HepG2 (cell line): ENCODE data around the gene CCNL1. TPM values are rescaled to one million over a fixed set of nuclear protein-coding genes. Genes with fewer than 3 reads are reported as not detected.

Experiments
- CCAR2 ChIP-seq: fragments of 200-400 bp; formaldehyde crosslinking; optimal IDR thresholded peaks from 2 replicates; pipeline ENCODE3; 2018; ENCODE audit warnings: low read depth, mild to moderate bottlenecking, low read length, moderate library complexity
- FOXP1 ChIP-seq, 2 experiments: fragments of 450-650 bp in 1 of 2; IDR thresholded peaks; 2 replicates each; pipeline ENCODE4 v1.6.1; 2017 to 2018; ENCODE audit warnings: antibody characterized with exemption in 1 of 2
- POLR2AphosphoS5 ChIP-seq: IDR thresholded peaks from 2 replicates; pipeline ENCODE4 v1.6.1; 2012; ENCODE audit warnings: low read depth, low read length
- RFX5 ChIP-seq: IDR thresholded peaks from 2 replicates; pipeline ENCODE4 v1.6.1; 2011; ENCODE audit warnings: low read depth, low read length, improper control_type of control experiment
- SMAD9 ChIP-seq: sonication (generic); formaldehyde crosslinking; IDR thresholded peaks from 2 replicates; pipeline ENCODE4 v1.5.1; 2020; ENCODE audit warnings: mild to moderate bottlenecking, missing genetic modification reagents
- SMC3 ChIP-seq: IDR thresholded peaks from 2 replicates; pipeline ENCODE4 v1.6.1; 2011; ENCODE audit warnings: low read length, improper control_type of control experiment
- SPEN ChIP-seq: sonication (generic); formaldehyde crosslinking; IDR thresholded peaks from 2 replicates; pipeline ENCODE4 v1.5.1; 2020; ENCODE audit warnings: low read depth, mild to moderate bottlenecking, missing genetic modification reagents
- TFDP2 ChIP-seq: sonication (generic); formaldehyde crosslinking; IDR thresholded peaks from 2 replicates; pipeline ENCODE4 v1.4.0; 2020; ENCODE audit warnings: missing genetic modification reagents
- U2AF2 ChIP-seq: fragments of 200-400 bp; formaldehyde crosslinking; IDR thresholded peaks from 2 replicates; pipeline ENCODE4 v1.6.1; 2017; ENCODE audit warnings: low read depth, mild to moderate bottlenecking, low read length
- ZBTB7A ChIP-seq: sonication (generic); formaldehyde crosslinking; IDR thresholded peaks from 2 replicates; pipeline ENCODE4 v1.8.0; 2022; ENCODE audit warnings: mild to moderate bottlenecking, missing genetic modification reagents
- ZNF232 ChIP-seq: sonication (generic); formaldehyde crosslinking; IDR thresholded peaks from 2 replicates; pipeline ENCODE4 v1.4.0; 2020; ENCODE audit warnings: missing genetic modification reagents, borderline replicate concordance
- ZNF235 ChIP-seq: sonication (generic); formaldehyde crosslinking; IDR thresholded peaks from 2 replicates; pipeline ENCODE4 v1.8.1; 2023; ENCODE audit warnings: mild to moderate bottlenecking, missing genetic modification reagents, borderline replicate concordance
- ZNF256 ChIP-seq: sonication (generic); formaldehyde crosslinking; conservative IDR thresholded peaks from 2 replicates; pipeline ENCODE4 v1.4.0; 2020; ENCODE audit warnings: missing genetic modification reagents
- ZNF276 ChIP-seq: sonication (generic); formaldehyde crosslinking; IDR thresholded peaks from 2 replicates; pipeline ENCODE4 v1.4.0; 2020; ENCODE audit warnings: mild to moderate bottlenecking, low read depth, missing genetic modification reagents
- ZNF431 ChIP-seq: sonication (generic); formaldehyde crosslinking; IDR thresholded peaks from 2 replicates; pipeline ENCODE4 v1.9.0; 2022; ENCODE audit warnings: missing genetic modification reagents, low read depth, mild to moderate bottlenecking, borderline replicate concordance
- ZNF460 ChIP-seq: sonication (generic); formaldehyde crosslinking; IDR thresholded peaks from 2 replicates; pipeline ENCODE4 v1.5.1; 2020; ENCODE audit warnings: missing genetic modification reagents, mild to moderate bottlenecking, borderline replicate concordance
- ZNF547 ChIP-seq: sonication (generic); formaldehyde crosslinking; IDR thresholded peaks from 2 replicates; pipeline ENCODE4 v1.5.1; 2020; ENCODE audit warnings: mild to moderate bottlenecking, missing genetic modification reagents
- ZNF644 ChIP-seq: IDR thresholded peaks from 2 replicates; pipeline ENCODE4 v1.6.1; 2016; ENCODE audit warnings: low read depth
- ZNF766 ChIP-seq: sonication (generic); formaldehyde crosslinking; IDR thresholded peaks from 2 replicates; pipeline ENCODE4 v1.5.0; 2020; ENCODE audit warnings: missing genetic modification reagents, borderline replicate concordance
- ZNF784 ChIP-seq: sonication (generic); formaldehyde crosslinking; IDR thresholded peaks from 2 replicates; pipeline ENCODE4 v1.5.1; 2020; ENCODE audit warnings: missing genetic modification reagents, mild to moderate bottlenecking, borderline replicate concordance
- polyA plus RNA-seq, 8 experiments: library from polyadenylated mRNA; depleted of rRNA in 3 of 8; stranded (reverse) in 7 of 8; unstranded in 1 of 8; fragments of >200 nt; fragmentation: Illumina TruSeq in 4 of 8; extraction: Trizol in 4 of 8; gene quantifications; 2 replicates each; pipeline versions ENCODE4 v1.2.1 to v1.2.3, GENCODE V29; 2011 to 2016; ENCODE audit warnings: low read depth in 4 of 8, missing spikeins in 1 of 8, mixed read lengths in 1 of 8; ENCODE audit not compliant: insufficient read depth in 1 of 8
- total RNA-seq, 5 experiments: library from RNA; depleted of rRNA; stranded (reverse); fragments of >200 nt; fragmentation: Illumina TruSeq; extraction: Trizol; gene quantifications; 2 replicates each; pipeline ENCODE4 v1.2.3, GENCODE V29; 2016; ENCODE audit warnings: low read depth in 1 of 5
- TF ChIP-seq, protein P1 (sequence below): sonication (generic); IDR thresholded peaks from 2 replicates; pipeline ENCODE4 v1.6.1; 2016; ENCODE audit warnings: low read depth, borderline replicate concordance
- TF ChIP-seq, protein P2 (sequence below): sonication (generic); formaldehyde crosslinking; IDR thresholded peaks from 2 replicates; pipeline ENCODE4 v1.8.1; 2022; ENCODE audit warnings: low read depth, mild to moderate bottlenecking, missing genetic modification reagents

CCNL1 gene
- total and polyA plus RNA-seq, 2 of the 13 experiments (the other 11 are each of a cell fraction or from before 2014, with no cell fraction given) = 151 to 303 TPM

- TF ChIP-seq ZNF784 (CRISPR knock-in tag) = peak; percentile 79; the same call in 1 of the 2 replicates
- peak; percentile 94 for TF ChIP-seq ZNF547 (CRISPR knock-in tag)
- peak; percentile 95 for TF ChIP-seq SPEN (CRISPR knock-in tag)
- TF ChIP-seq, protein P1, sequence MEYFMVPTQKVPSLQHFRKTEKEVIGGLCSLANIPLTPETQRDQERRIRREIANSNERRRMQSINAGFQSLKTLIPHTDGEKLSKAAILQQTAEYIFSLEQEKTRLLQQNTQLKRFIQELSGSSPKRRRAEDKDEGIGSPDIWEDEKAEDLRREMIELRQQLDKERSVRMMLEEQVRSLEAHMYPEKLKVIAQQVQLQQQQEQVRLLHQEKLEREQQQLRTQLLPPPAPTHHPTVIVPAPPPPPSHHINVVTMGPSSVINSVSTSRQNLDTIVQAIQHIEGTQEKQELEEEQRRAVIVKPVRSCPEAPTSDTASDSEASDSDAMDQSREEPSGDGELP = peak; percentile 44; the same call in 1 of the 2 replicates
- TF ChIP-seq, protein P2, sequence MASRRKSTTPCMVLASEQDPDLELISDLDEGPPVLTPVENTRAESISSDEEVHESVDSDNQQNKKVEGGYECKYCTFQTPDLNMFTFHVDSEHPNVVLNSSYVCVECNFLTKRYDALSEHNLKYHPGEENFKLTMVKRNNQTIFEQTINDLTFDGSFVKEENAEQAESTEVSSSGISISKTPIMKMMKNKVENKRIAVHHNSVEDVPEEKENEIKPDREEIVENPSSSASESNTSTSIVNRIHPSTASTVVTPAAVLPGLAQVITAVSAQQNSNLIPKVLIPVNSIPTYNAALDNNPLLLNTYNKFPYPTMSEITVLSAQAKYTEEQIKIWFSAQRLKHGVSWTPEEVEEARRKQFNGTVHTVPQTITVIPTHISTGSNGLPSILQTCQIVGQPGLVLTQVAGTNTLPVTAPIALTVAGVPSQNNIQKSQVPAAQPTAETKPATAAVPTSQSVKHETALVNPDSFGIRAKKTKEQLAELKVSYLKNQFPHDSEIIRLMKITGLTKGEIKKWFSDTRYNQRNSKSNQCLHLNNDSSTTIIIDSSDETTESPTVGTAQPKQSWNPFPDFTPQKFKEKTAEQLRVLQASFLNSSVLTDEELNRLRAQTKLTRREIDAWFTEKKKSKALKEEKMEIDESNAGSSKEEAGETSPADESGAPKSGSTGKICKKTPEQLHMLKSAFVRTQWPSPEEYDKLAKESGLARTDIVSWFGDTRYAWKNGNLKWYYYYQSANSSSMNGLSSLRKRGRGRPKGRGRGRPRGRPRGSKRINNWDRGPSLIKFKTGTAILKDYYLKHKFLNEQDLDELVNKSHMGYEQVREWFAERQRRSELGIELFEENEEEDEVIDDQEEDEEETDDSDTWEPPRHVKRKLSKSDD (CRISPR knock-in tag) = peak; percentile 97
- no peak for TF ChIP-seq POLR2AphosphoS5
- TF ChIP-seq SMC3 = no peak
- peak; percentile 88 for TF ChIP-seq ZBTB7A
- no peak; the same call in 1 of the 2 replicates for TF ChIP-seq ZNF235
- peak; percentile 97 for TF ChIP-seq TFDP2 (CRISPR knock-in tag)
- TF ChIP-seq U2AF2 = no peak
- no peak for TF ChIP-seq SMAD9 (CRISPR knock-in tag)
- TF ChIP-seq ZNF644 (CRISPR knock-in tag) = peak; percentile 83
- TF ChIP-seq FOXP1 (IDR thresholded peaks at IDR 0.05) = no peak
- peak; percentile 73; the same call in 1 of the 2 replicates for TF ChIP-seq FOXP1 (CRISPR knock-in tag; IDR thresholded peaks at IDR 0.05)
- TF ChIP-seq ZNF766 (CRISPR knock-in tag) = peak; percentile 92
- TF ChIP-seq ZNF460 = peak; percentile 61; the same call in 1 of the 2 replicates
- no peak for TF ChIP-seq ZNF256 (CRISPR knock-in tag)
- no peak for TF ChIP-seq CCAR2
- TF ChIP-seq ZNF431 (CRISPR knock-in tag) = peak; percentile 95
- peak; percentile 97; the same call in 1 of the 2 replicates for TF ChIP-seq ZNF232
- peak; percentile 97 for TF ChIP-seq ZNF276 (CRISPR knock-in tag)
- no peak for TF ChIP-seq RFX5
These were observed 39.7 kb downstream of the CCNL1 start (continued) for GRCh38 chr3:157120071-157120892.
